Stimulated activated effector memory CD8-positive, alpha-beta T cell treated with anti-CD3 and anti-CD28 coated beads, Interleukin-12 subunit alpha, Interleukin-12 subunit beta, amount 100 ng/mL, for 72 hours (primary cell): ENCODE data around the gene KLHL21.
A peak's percentile ranks its signal among the peaks of the same experiment; 100 is the strongest.
"Not testable (repeated sequence)": the region's sequence is repeated elsewhere in the genome, so short reads cannot be mapped to it uniquely, and the experiment has no call there.

Source experiments
- ATAC-seq: fragments of 150-1000 bp; cut with Tn5 transposase; 2 replicates; pipeline ENCODE4 v1.10.0; 2021
- DNase-seq, 2 donors: peaks; one replicate each; pipeline ENCODE4 v3.0.0; 2021 to 2022; ENCODE audit warnings: low spot score in 2 of 2
- H3K27ac Mint-ChIP-seq: one replicate; pipeline ENCODE4 v1.8.0; 2022; ENCODE audit warnings: mild to moderate bottlenecking, mixed read lengths
- H3K36me3 Mint-ChIP-seq: one replicate; pipeline ENCODE4 v1.8.0; 2022; ENCODE audit warnings: mild to moderate bottlenecking, mixed read lengths
- H3K4me1 Mint-ChIP-seq: one replicate; pipeline ENCODE4 v1.8.0; 2022; ENCODE audit warnings: mixed read lengths
- H3K4me3 Mint-ChIP-seq: one replicate; pipeline ENCODE4 v1.8.0; 2022; ENCODE audit warnings: mild to moderate bottlenecking, mixed read lengths
- H3K9me3 Mint-ChIP-seq: one replicate; pipeline ENCODE4 v1.8.0; 2022; ENCODE audit warnings: mixed read lengths

KLHL21 gene

DNA sequence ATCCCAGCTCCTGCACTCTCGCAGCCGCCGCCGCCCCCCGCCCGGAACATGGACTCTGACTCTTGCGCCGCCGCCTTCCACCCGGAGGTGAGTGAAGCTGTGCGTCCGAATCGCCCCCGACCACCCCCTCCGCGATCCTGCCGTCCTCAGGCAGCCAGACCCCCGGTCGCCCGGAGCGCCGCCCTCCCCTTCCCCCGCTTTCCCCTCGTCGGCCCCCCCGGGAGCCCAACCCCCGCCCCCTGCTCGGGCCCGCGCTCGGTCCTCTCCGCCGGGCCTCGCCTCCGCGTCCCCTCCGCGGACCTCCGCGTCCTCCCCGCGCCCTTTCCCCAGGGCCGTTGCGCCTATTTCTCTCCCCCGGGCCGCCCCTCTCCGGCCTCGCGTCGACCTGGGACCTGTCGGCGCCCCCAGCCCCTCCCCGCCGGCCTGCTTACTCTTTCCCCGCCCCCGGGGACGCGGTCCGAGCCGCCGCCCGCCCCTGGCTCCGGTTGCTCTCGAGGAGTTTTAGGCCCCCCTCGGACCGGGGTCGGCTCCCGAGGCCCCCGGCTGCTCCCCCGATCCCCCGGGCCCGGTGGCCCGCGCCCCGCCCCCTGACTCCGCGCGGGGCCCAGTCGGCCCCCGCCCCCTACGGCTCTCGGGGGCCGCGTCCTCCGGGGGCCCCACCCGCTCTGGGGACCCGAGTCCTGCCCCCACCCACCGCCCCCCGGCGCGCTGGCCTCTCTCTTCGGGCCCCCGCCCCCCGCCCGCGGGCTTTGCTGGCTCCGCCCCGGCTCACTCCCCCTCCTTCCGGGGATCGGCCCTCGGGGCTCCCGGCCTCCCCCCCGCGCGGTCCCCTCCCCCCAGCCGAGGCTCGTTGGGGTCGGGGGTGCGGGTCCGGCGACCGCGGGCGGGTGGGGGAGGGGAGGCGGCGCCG lies 11.6 kb upstream of the KLHL21 start:
- Mint-ChIP-seq H3K9me3 (no peaks in the 10 kb centered on the region), H3K4me1 (peaks cover 26% of the 10 kb centered on the region), H3K27ac (no peak overlapping the region), H3K4me3 (peak overlapping the region; percentile 89), H3K36me3 (peaks cover 29% of the 10 kb centered on the region)
- peak; percentile 3 for ATAC-seq
- DNase-seq, result peak; percentile 43 to 79

DNA sequence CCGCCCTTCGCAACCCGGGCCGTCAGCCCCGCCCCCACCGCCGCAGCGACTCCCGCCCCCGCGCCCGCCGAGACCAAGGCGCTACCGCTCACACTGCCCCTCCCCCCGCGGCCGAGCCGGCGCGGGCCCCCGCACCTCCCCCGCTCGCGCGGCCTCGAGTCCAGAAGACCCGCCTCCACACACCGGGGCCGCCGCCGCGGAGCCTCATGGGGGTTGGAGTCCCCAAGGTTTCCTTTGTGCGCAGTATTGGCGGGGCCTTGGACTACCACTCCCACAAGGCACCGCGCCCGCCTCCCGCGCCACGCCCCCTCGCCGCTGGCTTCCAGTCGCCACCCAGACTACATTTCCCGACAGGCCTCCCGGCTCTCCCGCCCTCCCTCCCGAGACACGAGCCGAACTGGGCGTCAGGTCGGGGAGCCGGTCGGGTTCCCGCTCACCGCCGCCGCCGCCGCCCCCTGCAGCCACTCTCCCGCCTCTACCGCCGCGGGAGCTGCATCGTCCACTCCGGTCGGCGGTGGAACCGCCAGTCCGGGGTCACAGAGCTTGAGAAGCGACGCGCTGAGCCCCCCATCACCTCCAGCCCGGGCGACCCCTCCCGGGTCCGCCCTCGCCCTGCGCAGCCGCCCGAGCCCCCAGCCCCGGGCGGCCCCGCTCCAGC lies 10.8 kb upstream of the KLHL21 start, which contains the start of gene PHF13:
Gene PHF13, plus strand, starts transcription at position 371 of the 658 bp plus-strand sequence. CDS start 336 bp downstream, outside the sequence.
- H3K9me3 Mint-ChIP-seq, result no peaks in the 10 kb centered on the region
- H3K4me3 Mint-ChIP-seq, result peak within 1 kb of the TSS; percentile 89
- peaks cover 21% of the 10 kb centered on the region for H3K36me3 Mint-ChIP-seq
- ATAC-seq (peak; percentile 97), DNase-seq (peak; percentile 98 to 100)
- peaks cover 26% of the 10 kb centered on the region for H3K4me1 Mint-ChIP-seq
- peak within 1 kb of the TSS; percentile 89 for H3K27ac Mint-ChIP-seq

DNA sequence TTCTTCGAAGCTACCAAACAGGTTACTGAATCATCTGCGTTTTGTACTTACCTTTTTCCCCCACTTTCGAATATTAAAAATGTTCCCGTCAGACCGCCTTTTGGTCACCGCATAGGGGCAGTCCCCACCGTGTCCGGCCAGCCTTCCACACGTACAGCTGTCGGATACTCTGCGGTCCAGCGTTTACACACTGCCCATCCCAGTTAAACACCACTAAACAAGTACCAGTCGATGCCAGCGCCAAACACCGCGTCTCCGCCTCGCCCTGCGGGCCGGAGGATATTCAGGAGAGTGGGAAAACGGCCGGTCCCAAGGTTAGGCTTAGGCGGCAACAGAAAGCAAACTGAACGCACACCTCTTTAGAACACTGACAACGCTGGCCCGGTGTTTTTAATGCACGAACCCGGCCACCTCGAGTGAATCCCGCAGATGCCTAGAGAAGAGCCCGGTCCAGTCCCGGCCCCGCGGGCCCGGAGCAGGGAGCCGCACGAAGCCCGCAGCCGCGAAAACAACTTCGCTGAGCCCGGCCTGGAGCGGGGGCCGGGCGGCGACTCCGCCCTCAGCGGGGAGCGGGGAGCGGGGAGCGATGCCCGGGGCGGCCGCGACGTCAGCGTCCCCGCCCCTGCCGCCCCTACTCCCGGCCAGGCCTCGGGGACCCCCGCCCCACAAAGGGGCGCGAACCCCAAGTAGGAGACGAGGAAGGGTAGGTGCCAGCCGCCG lies 10.1 kb upstream of the KLHL21 start:
- Mint-ChIP-seq H3K4me1 (peaks cover 26% of the 10 kb centered on the region), H3K27ac (peak overlapping the region; percentile 89), H3K4me3 (peak overlapping the region; percentile 89), H3K36me3 (peaks cover 14% of the 10 kb centered on the region), H3K9me3 (no peaks in the 10 kb centered on the region)
- DNase-seq (no peak), ATAC-seq (peak; percentile 67)

DNA sequence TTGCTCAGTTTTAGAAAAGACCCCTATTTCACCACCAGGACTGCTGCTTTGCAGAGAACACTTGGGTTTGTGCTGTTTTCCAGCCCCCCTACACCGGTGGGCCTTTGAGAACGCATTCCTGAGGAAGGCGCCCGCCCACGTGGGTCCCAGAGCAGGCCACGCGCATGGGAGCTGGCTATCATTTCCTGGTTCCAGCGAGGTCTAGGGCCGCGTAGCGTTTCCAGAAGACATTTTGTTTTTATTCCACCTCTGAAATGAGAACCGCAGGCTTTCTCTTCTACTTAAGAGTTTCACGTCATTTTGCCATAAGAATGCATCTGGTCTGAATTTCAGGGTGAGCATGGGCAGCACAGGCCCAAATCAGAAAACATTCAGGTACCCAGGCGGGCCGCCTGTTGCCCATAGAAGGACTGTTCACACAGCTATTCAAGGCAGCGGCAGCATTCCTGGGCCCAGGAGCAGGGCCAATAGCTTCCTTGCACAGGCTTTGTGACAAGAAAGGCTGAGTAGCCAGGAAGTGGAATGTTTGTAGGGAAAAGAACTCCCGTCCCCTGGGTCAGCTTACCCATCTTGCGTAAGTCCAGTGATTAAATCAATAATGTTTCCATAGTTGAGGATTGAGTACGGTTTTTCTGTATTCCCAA lies 1.4 kb upstream of the KLHL21 start:
- ATAC-seq (no peak), DNase-seq (no peak)
- peak overlapping the region; percentile 95 for H3K4me3 Mint-ChIP-seq
- peaks cover 10% of the 10 kb centered on the region for H3K4me1 Mint-ChIP-seq
- no peaks in the 10 kb centered on the region for H3K9me3 Mint-ChIP-seq
- peaks cover 31% of the 10 kb centered on the region for H3K36me3 Mint-ChIP-seq
- H3K27ac Mint-ChIP-seq, result peak overlapping the region; percentile 95

DNA sequence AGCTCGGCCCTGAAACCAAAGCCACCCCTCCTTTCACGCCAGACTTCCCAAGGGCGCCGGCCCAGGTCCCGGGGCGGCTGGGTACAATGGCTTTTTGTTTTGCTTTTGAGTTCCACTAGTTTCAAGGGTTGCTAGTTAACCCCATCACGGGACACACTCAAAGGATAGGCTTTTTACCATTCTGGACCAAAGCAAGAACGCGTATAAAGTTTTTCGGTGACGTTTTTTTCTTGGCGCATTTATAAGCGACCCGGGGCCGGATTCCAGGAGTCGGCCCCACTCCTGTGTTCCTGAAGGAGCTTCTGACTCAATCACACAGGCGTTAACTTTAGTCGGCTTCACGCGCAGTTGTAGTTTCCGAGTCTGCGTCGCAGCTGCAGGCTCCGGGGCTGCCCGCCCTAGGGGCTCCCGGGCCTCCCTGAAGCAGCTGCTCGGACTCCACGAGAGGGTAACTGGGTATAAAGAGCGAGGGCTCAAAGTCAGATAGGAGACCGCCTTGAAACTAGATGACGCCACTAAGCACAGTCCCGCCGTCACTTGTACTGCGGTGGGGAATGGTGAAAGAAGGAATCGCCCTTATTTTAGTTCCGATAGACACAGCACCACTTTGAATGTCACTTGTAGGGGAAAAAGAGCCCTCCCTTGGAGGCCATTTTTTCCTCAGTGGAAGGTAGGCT lies 707 bp upstream of the KLHL21 start:
- Mint-ChIP-seq H3K36me3 (peaks cover 38% of the 10 kb centered on the region), H3K9me3 (no peaks in the 10 kb centered on the region), H3K27ac (peak overlapping the region; percentile 95), H3K4me3 (peak overlapping the region; percentile 95), H3K4me1 (peaks cover 11% of the 10 kb centered on the region)
- DNase-seq, result peak in 1 of 2 donors; percentile 83
- ATAC-seq, result peak; percentile 33

DNA sequence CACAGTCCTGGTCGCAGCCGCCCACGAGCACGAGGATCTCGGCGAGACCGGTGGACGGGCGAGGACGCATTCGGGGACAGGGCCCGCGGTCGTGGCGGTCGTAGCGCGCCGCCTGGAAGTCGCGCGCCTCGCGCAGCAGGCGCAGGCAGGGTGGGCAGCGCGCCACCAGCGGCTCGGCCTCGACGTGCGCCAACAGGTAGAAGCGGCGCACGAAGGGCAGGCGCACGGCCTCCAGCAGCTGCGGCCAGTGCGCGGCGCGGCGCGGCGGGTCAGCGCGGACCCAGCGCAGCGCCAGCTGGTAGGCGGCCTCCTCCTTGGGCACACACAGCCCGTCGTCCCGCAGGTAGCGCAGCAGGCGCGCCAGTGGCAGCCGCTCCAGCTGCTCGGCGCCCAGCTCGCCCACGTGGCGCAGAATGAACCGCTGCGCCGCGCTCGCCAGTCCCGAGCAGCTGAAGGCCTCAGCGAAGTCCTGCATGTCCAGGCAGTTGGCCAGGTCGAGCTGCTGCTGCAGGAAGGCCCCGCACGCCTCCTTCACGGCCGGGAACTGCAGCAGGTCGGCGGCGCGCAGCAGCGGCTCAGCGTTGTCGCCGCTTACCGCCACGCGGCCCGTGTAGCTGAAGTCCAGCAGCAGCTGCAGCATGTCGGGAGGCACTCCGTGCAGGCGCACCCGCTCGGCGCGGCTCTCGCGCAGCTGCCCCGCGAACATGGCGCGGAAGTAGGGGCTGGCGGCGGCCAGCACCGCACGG lies 573 bp downstream of the KLHL21 start:
- DNase-seq, result peak in 1 of 2 donors; percentile 68
- H3K27ac Mint-ChIP-seq, result peak overlapping the region; percentile 98

DNA sequence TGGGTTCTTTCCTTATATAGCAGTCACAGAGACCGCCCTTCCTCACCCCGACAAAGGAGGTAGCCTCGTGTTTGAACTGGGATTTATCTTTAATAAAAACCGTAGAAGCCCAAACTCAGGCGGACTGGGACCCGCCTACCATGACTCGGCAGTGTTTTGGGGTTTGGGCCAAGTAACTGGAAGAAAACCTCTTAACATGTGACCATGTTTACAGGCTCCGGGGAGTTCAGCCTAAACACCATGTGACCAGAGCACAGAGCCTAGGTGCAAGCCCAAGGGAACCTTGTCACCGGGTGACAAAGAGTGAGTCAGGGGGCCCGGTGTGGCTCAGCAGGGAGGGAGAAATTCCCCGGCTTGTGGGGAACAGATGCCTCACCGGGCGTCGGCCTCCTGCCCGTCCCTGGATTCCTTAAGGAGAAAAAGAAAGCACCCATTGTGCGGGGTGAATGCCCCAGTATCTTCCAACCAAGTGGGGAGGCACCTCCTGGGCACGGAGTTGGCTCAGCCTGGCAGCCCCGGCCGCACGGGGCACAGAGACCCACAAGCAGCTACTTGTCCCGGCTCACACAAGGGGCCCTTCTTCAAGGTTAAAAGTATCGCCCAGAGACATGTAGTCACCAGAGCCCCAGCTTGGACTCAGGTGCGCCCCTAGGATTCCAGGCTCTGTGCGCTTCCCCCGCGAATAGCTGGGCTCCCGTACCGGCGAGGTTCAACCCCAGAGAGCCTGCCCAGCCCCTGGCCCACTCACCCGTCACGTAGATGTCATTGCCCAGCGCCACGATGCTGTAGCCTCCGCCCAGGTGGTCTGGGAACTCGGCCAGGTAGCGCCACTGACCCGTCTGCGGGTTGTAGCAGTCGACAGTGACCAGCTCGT lies 1.4 kb downstream of the KLHL21 start:
- no peaks in the 10 kb centered on the region for H3K9me3 Mint-ChIP-seq
- H3K4me3 Mint-ChIP-seq, result peak overlapping the region; percentile 95
- peaks cover 59% of the 10 kb centered on the region for H3K36me3 Mint-ChIP-seq
- ATAC-seq, result peak; percentile 84
- DNase-seq, result peak; percentile 62 to 87
- H3K27ac Mint-ChIP-seq, result peak overlapping the region; percentile 98
- peaks cover 19% of the 10 kb centered on the region for H3K4me1 Mint-ChIP-seq

More for the DNA sequence above, 573 bp downstream of the KLHL21 start:
- ATAC-seq, result peak; percentile 38
- H3K4me1 Mint-ChIP-seq, result peaks cover 16% of the 10 kb centered on the region
- H3K9me3 Mint-ChIP-seq, result no peaks in the 10 kb centered on the region
- H3K4me3 Mint-ChIP-seq, result peak overlapping the region; percentile 95
- H3K36me3 Mint-ChIP-seq, result peaks cover 51% of the 10 kb centered on the region

DNA sequence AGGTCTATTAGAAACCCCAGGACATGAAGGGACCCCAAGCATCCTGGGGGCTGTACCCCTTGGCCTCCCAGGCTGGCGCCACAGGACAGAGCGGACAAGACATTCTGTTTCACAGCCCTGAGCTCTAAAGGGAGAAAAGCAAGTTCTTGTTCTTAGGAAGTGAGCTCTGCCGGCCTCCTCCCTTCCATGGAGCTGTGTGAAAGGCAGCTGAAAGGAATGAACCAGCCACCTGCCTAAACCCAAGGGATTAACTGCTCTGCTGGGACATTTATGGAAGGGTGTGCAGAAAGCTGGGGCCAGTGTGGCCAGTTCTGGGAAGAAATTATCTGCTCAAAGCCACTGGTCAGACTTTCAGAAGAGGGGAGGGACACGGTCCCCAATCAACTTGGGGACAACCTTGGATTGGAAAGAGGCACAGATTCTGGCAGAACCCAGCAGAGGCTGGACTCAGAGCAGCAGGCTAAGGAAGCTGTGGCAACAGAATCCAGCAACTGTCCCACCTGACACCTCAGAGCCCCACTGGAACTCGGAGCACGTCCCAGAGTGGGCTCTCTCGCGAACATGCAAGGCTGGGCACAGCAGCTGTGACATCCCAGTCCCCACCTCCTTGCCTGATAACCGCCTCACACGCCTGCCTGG lies 2.1 kb downstream of the KLHL21 start:
- ATAC-seq, result no peak

DNA sequence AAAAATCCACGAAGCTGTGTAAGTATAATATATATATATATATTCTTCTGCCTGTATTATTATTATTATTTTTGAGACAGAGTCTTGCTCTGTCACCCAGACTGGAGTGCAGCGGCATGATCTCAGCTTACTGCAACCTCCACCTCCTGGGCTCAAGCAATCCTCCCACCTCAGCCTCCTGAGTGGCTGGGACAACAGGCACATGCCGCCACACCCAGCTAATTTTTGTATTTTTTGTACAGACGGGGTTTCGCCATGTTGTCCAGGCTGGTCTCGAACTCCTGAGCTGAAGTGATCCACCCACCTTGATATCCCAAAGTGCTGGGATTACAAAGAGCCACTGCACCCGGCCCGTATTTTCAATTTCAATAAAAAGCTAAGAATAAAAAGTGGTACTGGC lies 2.7 kb downstream of the KLHL21 start:
- DNase-seq, H3K9me3 Mint-ChIP-seq, ATAC-seq: not testable (repeated sequence)
- H3K27ac Mint-ChIP-seq, result peak overlapping the region; percentile 98
- H3K4me3 Mint-ChIP-seq, result peak overlapping the region; percentile 95
- H3K36me3 Mint-ChIP-seq, result peaks cover 72% of the 10 kb centered on the region
- peaks cover 32% of the 10 kb centered on the region for H3K4me1 Mint-ChIP-seq

More for the DNA sequence above, 2.1 kb downstream of the KLHL21 start:
- Mint-ChIP-seq H3K9me3 (no peaks in the 10 kb centered on the region), H3K4me3 (peak overlapping the region; percentile 95), H3K4me1 (peaks cover 26% of the 10 kb centered on the region), H3K36me3 (peaks cover 66% of the 10 kb centered on the region), H3K27ac (peak overlapping the region; percentile 98)
- DNase-seq, result no peak

DNA sequence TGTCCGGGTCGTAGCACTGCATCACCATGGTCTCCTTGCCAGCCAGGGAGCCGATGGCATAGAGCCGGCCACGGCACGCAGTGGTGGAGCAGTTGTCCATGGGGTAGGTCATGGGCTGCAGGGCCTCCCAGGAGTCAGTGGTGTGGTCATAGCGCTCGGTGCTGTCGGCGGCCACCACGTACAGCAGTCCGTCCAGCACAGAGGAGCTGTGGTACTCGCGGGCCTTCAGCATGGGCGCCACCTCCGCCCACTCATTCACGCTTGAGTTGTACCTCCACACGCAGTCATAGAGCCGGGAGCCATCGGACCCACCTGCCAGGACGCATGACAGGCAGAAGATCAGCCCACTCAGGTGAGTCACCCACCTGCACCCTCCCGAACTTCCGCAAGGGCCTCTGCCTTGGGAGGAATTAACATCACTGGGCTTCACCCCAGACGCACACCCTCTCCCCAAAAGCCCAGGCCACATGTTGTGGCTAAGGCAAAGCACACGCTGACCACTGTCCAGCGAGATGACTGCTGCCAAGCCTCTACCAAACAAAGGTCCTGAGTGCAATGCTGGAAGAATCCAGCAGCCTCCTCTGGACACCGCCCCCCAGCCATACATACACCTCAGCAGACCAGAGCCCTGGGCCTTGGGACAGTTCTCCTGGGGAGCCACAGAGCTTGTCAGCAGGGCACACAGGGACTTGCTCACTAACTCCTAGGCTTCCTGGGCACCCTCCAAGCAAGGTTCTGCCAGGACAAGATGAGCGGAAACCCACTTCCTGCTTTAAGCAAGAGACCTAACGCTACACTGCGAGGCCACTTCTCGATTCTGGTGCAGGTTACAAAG lies 3.3 kb downstream of the KLHL21 start:
- Mint-ChIP-seq H3K4me1 (peaks cover 34% of the 10 kb centered on the region), H3K4me3 (peak overlapping the region; percentile 95), H3K9me3 (no peaks in the 10 kb centered on the region), H3K36me3 (peaks cover 78% of the 10 kb centered on the region), H3K27ac (peak overlapping the region; percentile 98)
- ATAC-seq (peak; percentile 12), DNase-seq (peak in 1 of 2 donors; percentile 69)

DNA sequence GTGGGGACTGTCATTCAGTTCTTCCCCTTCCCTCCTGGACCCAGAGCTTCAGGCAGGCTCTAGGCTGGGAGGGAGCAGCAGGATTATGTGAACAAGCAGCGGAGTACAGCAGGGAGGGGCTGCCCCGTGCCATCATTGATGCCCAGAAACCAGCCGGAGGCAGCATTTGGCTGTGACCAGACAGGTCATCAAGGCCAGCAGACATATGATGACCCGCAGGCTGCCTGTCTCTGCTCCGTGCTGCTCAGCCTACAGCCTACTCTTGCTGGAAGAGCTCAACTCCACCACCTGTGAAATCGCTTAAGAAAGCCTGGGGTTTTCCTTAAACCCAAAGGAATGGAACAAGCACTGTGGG lies 4.9 kb downstream of the KLHL21 start:
- Mint-ChIP-seq H3K4me3 (no peak overlapping the region), H3K9me3 (no peaks in the 10 kb centered on the region), H3K36me3 (peaks cover 88% of the 10 kb centered on the region), H3K4me1 (peaks cover 34% of the 10 kb centered on the region), H3K27ac (peak overlapping the region; percentile 60)
- DNase-seq, result no peak
- no peak for ATAC-seq
